HG02763 (cell line): ENCODE results near the gene NRCAM.

Experiments
- ATAC-seq: cut with Tn5 transposase; IDR thresholded peaks from one replicate; pipeline ENCODE4 v1.9.1; 2021; ENCODE audit warnings: mild to moderate bottlenecking, moderate library complexity; ENCODE audit not compliant: unreplicated experiment

The NRCAM gene

DNA sequence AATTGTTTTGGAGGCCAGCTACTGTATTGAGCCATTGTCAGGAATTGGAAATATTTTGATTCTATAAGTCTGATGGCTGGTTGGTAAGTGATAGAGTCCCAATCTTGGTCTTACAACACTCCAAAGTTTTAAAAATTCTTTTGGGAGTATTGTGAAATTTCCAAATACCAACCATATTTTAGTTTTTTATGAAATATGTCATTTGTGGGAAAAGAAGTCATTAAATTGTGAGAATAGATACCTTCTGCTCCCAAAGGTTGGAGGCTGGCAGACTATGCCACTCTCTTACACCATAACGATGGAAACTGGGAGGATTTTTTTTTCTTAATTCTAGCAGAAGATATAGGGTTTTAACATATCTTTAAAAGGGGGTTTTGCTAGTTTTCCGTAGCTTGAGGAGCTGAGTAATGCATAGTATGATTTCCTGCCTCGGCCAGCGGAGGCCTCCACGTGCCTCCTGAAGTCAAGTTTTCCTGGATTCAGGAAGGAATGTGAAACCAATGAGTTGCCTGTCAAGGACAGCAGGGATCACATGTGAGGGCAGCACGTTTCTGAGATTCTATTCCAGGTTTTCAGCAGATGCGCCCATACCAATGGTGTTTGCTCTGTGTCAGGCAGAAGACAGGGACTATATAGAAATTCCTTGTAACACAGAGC, 233.9 kb downstream of the NRCAM start:
- ATAC-seq, result no peak

DNA sequence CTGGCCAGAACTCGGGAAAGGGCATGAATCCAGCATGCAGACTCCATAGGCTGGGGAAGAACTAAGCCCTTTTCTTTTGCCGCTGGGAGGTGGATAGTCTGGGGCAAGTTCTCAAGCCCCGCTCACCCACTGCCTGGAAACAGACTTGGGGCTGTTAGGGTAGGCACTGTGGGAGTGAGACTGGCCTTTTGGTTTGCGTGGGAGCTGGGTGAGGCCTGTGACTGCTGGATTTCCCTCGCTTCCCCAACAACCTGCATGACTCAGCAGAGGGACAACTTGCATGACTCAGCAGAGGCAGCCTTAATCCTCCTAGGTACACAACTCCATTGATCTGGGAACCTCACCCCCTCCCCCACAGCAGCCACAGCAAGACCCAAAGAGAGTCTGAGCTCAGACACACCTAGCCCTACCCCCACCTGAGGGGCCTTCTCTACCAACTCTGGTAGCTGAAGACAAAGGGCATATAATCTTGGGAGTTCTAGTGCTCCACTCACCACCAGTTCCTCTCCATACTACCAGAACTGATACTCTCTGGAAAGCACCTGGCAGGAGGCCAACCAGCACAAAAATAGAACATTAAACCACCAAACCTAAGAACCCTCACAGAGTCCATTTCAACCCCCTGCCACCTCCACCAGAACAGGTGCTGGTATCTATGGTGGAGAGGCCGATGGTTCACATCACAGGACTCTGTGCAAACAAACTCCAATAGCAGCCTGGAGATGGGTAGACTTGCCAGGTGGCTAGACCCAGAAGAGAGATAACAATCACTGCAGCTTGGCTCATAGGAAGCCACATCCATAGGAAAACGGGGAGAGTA, 244.6 kb downstream of the NRCAM start:
- ATAC-seq, result peak; percentile 70

DNA sequence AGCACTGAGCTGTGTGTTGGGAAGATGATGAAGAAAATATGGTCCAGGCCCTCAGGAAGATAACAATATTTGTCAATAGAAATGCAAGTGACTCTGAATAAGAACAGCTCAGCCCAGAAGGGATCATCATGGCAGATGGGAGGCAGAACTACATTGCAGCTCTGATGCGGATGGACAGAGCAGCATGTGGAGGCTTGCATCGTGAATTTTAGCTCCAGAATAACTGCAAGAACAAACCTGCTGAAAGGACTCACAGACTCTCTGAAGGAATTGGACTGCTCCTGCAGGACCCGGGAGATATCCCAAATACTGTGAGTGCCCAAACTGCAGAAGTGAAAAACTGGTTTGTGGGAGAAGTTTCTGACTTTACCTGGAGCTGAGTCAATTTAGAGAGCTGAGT, 245.4 kb downstream of the NRCAM start:
- no peak for ATAC-seq

DNA sequence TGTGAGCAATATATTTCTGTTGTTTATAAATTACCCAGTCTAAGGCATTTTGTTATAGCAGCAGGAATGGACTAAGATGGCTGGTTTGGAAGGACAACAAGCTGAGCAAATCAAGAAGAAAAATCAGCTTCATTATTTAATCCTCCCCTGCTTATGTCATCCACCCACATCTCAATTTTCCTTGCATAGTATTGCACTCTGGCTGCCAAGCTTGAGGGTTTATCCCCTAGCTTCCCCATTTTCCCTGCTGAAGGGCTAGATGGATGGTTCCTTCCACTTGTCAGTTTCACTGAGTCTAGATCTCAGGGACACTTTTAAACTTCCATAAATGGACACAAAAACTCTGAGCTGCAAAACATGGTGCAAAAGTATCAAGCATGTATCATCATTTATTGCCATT, 250.9 kb downstream of the NRCAM start:
- no peak for ATAC-seq

DNA sequence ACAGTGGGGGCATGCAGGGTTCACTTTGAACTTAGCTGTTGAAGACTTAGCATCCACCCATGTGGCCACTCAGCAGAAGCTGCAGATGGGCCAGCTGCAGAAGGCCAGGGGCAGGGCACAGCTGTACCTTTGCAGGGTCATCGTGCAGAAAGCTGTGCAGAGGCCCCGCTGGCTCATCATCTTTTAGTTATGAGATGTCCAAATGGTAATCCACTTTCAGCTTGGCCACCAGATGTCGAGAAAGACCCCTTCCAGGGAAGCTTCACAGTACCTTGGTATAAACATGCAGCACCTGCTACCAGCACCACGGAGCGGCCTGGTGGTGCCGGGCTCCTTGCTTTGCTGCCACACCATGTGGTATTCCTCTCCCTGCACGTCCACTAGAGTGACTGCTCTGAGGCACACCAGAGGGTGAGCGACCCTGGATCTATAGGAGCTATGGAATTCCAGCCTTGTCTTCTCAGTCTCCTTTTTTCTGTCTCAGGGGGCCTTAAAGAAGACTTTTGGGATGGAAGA, 251.9 kb downstream of the NRCAM start:
- ATAC-seq, result no peak

DNA sequence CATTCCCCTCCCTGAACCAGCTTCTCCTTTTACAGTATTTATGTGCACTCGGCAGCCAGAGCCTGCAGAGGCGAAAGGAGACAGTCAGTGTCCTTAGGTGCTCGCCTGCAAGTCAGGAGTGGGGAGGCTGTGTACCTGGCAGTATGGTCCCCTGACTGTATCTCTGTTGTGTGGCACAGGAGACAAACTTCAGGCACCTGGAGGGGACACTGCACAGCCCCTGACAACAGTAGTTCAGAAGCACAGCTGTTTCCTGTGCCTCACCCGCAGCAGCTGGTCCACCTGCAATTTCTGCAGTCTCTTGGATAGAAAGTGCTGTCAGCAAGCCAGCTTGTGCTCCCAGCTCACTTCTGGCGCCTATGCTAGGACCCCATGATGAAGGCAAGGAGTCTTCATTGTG, 252.7 kb downstream of the NRCAM start:
- peak; percentile 80 for ATAC-seq

DNA sequence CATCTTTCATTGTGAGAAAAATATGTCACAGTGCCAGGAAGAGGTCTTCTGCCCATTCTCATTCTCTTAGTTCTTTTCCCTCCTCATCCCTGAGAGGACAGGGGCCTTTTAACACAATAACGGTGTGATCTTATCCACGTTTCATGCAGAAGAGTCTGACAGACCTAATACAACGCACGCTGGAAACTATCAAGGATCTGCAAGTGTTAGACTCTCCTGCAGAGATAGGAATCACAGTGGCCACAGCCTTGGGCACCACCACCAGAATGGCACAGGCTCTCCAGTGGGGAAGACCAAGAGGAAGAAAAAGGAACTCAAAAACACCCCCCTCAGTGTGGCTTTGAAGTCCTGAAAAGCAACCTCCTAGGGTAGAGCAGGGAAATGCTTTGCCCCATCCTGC, 253.5 kb downstream of the NRCAM start:
- no peak for ATAC-seq

DNA sequence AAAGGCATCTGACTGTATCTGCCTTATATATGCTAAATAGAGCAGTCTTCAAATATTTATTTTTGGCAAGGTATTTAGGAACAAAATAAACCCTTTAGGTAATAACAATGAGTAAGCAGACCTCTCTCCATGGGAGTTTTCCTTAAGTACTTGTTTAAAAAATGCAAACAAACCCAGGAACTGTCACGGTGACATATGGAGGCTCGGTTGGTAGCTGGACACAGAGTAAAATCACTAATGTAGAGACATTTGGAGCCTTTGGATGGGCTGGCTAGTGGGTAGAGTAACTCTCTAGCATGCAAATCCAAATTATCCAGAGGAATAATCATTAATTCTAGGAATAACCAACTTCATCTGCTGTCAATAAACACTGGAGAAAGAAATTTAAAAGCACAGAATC, 254.5 kb downstream of the NRCAM start:
- ATAC-seq, result no peak

DNA sequence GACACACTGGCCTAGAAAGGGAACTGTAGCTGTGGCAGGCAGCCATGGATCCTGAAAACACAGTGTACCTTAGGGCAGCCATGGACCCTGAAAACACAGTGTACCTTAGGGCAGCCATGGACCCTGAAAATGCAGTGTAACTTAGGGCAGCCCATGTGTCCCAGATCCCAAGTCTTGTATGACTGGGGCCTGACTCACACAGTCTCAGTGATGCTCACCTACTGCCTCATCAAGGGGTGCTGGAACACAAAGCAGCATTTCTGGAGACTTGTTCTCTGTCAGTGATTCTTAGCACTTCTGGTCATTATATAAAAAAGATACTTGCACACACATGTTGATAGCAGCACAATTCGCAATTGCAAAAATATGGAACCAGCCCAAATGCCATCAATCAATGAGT, 255.9 kb downstream of the NRCAM start:
- no peak for ATAC-seq

DNA sequence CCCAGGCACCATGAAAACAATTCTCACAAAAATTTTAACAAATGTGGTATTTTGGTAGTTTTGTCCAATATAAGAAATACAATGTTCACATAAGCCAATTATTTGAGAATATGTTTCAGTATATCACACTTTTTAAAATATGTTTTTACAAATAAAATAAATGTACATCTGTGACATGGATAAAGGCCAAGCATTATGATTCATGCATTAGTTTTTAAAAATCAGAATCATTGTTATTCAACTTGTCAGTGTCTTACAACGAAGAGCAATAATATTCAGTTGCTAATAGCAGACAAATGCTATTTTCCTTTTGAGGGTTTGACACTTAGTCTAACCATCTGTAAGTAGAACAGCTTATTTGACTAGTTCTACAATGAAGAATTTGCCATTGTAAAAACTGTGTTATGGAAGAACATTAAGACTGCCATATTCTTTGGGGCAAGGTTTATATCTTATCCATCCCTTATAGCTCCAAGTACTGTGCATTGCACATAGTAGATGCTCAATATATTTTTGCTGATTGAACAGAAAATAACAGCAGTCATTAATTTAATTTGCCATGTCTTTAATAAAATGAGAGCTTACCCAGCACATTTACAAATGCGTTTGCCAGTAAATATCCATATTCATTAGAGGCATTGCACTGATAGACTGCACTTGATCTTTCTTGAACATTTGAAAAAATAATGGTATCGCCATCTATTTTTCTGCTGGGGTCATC, 258.7 kb downstream of the NRCAM start:
- ATAC-seq, result no peak

DNA sequence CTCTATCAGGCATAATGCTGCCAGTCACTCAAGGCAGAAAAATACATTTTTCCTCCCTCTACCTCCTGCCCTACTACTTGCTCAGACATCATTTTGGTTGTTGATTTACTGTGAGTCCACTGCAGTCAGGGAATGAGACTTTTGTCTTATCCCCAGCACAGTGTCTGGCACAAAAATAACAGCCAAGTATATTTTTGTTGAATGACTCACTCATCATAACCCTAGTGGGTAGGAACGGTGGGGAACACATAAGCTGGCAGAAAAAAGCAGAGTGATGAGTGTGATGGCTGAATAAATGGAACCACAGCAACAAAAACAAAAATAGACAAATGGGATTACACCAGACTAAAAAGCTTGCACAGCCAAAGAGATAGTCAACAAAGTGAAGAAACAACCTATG, 260.2 kb downstream of the NRCAM start:
- no peak for ATAC-seq

DNA sequence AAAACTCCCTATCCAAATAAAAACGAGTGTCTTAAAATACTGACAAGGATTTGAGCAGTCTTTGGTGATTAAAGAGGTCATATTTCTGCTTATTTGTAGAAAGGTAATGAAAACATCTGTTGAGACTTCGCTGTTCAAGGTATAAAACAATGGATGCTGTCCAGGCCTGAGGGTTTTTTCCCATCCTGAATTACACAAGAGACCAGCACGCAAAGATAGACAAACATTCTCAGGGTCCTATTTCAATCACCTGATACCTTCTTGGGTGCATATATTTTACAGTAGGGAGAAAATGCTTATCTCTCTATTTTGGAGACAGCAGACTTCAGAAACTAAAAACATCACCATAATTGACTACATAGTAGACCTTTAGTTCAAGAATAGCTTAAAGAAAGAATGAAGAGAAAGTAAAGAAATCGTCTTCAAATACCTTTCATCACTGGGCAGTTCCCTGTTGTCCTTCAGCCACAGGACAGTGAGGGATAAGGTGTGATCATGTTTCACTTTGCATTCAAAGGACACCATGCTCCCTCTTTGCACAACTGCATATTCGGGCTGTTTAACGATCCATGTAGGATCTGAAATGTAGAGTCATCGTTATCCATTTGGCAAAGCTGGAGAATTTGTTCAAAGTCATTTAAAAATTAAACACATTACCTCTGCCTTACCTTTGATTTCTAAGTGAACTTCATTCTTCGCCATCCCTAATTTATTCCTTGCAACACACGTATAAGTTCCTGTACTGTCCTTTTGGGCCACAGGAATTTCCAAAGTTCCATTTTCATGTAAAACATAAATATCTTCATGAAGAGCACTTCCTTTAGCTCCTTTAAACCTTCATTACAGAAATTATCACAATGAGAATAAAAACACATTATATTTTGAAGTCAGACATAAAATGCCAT, 262.4 kb downstream of the NRCAM start:
- no peak for ATAC-seq

DNA sequence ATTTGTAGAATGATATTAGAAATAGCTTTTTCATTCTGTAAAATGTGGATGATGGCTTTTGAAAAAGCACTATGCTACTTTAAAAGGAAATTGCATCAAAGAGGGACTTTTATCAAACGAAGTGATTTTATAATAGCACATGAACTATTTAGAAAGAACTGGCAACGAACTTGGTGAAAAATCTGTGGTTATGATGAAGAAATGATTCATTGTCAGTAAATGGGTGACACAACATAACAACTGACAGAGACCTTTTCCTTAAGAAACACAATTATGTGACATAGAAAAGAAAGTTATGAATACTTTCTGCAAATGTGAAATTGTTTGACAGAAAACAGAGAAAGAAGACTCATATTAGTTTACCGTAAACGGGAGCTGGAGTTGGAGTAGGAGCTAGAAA, 265.3 kb downstream of the NRCAM start:
- ATAC-seq, result no peak

DNA sequence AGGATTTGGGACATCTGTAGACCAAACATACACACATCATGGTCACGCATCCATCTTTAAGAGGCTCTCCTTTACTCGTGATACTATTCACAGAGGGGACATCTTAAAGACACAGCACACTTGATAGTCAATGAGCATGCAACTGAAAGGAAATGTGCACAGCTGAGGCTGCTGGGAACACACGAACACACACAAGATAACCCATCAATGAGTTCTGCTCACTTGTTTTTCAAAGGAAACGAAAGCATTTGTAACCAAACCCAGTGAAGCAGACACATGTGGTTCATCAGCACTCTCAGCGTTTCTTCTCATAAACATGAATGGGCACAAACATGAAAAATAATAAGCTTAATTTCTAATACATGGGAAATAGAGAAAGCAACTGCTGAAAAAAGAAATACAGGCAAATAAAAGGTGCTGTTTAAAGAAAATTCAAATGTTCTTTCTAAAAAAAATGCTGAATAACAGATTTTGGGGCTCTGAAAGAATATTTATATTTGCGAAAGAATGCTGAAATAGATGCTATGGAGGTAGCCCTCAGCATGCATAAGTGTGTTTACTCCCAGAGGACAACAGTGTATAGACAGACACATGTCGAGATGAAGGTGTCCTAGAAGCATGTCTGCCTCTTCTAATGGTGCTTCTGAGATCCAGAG, 266.4 kb downstream of the NRCAM start:
- ATAC-seq, result peak; percentile 90

DNA sequence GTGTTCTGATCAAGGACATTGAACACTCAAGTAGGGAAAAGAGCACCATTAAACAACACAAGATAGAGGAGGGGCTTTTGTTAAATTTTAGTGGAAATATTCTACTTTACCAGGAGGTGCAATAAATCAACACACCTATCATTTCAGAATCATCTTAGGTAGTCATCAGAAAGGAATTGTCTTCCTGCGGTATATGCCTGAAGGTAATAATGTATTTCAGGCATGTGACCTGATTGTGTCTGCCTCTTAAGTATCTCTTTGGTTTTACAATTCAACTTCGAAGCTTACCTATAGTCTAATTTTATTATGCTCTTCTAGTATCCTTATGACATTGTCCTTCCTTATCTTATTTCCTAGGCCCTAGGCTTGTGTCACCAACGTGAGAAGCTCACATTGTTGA, 267.5 kb downstream of the NRCAM start:
- ATAC-seq, result no peak

DNA sequence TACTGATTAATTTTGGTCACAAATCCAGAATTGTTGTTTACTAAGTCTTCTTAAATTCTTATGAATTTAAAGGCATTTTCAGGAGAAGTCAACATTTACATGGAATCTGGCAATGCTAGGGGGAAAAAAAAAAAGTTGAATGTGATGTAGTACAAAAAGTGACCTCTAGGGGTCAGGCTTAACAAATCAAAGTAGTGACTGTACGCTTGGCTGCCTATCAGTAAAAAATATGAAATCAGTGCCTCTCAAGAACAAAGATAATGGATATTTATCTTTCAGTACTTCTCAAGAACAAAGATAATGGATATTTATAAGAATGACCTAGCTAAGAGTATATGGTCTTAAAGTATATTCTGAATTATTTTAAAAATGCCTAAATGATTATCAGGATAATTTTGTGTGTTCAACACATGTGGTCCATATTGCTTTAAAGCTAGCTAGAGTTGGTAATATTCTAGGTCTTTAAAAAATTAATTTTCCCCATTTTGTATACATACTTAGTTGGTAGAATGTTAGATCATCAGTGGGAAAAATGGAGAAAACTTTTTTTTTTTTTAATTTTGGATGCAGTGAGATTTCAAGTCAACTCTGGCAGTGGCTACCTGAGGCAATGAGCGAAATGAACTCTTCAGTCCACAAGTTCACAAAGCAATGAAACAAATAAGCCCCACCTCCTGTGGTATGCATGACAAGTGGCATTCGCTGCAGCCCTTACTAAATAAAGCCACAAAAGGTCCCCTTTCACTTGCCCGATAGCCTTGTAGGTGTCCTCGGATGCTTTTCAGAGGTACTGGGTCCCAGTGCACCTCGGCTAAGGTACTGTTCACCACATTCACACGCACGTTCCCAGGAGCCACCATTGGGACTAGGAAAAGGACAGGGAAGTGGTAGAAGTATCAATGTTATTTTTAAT, 274.9 kb downstream of the NRCAM start:
- ATAC-seq, result no peak

DNA sequence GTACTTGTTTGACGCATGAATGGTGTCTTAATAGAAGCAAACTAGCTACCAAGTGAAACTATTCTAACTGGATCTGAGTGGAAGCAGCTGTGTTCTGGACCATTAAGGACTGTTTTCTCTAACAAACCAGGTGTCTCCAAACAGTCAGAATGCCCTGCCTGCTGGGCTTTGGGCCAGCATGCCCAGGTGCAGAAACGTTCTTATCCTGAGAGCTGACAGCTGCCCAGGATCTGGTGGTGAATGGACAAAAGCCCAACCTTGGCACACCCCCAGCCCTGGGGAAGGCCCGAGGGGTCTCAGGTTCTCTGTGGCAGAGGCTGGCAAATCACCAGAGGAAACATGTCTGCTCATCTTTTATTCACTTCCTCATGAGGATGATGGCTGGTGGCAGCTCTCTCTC, 277.8 kb downstream of the NRCAM start:
- ATAC-seq, result no peak

DNA sequence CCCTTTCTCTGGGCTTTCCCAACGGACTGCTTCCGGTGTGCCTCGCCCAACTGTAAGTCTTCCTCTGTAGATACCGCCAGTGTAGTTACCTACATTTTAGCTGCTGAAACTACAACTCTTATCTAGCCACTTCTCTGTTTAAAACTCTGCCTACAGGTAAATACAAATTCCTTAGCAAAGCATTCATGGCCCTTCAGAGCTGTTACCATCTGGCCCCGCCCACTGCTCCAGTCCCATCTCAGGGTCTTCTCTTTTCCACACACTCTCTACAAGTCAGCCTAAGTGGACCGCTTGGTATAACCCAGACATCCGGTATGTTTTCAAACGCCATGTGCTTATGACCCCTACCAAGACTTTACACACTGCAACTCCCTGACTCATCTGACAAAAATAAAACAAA, 285.1 kb downstream of the NRCAM start:
- ATAC-seq, result no peak

DNA sequence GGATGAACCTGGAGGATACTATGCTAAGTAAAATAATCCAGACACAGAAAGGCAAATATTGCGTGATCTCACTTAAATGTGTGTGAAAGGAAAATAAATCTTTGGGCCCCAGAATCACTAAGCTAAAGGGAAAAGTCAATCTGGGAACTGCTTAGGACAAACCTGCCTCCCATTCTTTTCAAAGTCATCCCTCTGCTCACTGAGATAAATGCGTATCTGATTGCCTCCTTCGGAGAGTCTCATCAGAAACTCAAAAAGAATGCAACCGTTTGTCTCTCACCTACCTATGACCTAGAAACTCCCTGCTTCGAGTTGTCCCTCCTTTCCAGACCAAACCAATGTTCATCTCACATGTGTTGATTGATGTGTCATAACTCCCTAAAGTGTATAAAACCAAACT, 286.0 kb downstream of the NRCAM start:
- ATAC-seq, result no peak
